K562 (cell line): ENCODE results near the gene LIMK1. TPM values are rescaled to one million over a fixed set of nuclear protein-coding genes. Genes with fewer than 3 reads are reported as not detected.

Source experiments
- ATAC-seq: fragments of 200-7000 bp; cut with Tn5 transposase; 3 replicates; pipeline ENCODE4 v1.9.1; 2020; ENCODE audit warnings: moderate library complexity
- BruUV-seq: library from RNA; stranded (reverse); fragments of 400-500 nt; replicated peaks from 2 replicates; lab custom pipeline; 2021; lab: Mats Ljungman, UMichigan
- CTCF ChIA-PET: fragments of 300-600 bp; formaldehyde crosslinking; extraction: SDS; loops from one replicate; lab custom pipeline; 2021; ENCODE audit warnings: low intra/inter-chr PET ratio; lab: Yijun Ruan, JAX
- POLR2A ChIA-PET: fragments of 300-600, 350-650 bp; sonication (Branson Sonifier 250); formaldehyde crosslinking; extraction: SDS; loops from one replicate; lab custom pipeline; 2021; ENCODE audit warnings: antibody characterized with exemption, inconsistent platforms; lab: Yijun Ruan, JAX
- DNase-seq, 4 experiments: peaks; one replicate each; pipeline versions ENCODE4 v3.0.0 to v3.0.0-alpha.2; 2011 to 2018; ENCODE audit warnings: low spot score in 3 of 4, mixed read lengths in 3 of 4; ENCODE audit errors: extremely low read depth in 1 of 4
- FAIRE-seq: peaks from 2 replicates; lab custom pipeline; 2011; peaks lifted over from hg19 to GRCh38; lab: Jason Lieb, UNC
- H2AFZ ChIP-seq: 2 replicates; pipeline ENCODE4 v1.6.0; 2011; ENCODE audit warnings: low read depth, low read length, control low read depth, inconsistent platforms
- H3K27ac ChIP-seq: fragments of 200-600 bp; 3 replicates; pipeline ENCODE4 v1.8.0; 2011; ENCODE audit warnings: low read depth, mild to moderate bottlenecking, control low read depth, inconsistent platforms, low read length, moderate library complexity, mixed read lengths; ENCODE audit errors: extremely low read depth
- H3K27me3 ChIP-seq, 2 experiments: fragments of 300-600 bp in 1 of 2; 2 replicates in 1 of 2; 3 replicates in 1 of 2; pipeline versions ENCODE4 v1.6.0 to v1.8.0; 2011; ENCODE audit warnings: inconsistent platforms in 2 of 2, low read length in 2 of 2, mild to moderate bottlenecking in 1 of 2, mixed read lengths in 1 of 2, moderate library complexity in 1 of 2; ENCODE audit not compliant: control insufficient read depth in 2 of 2, insufficient read depth in 2 of 2
- H3K36me3 ChIP-seq: fragments of 300-600 bp; 3 replicates; pipeline ENCODE4 v1.8.0; 2011; ENCODE audit warnings: mild to moderate bottlenecking, low read length, inconsistent platforms; ENCODE audit not compliant: control insufficient read depth, insufficient read depth
- H3K4me1 ChIP-seq, 2 experiments: fragments of 200-600 bp in 1 of 2; replicated peaks in 1 of 2; 2 replicates in 1 of 2; 3 replicates in 1 of 2; pipeline versions ENCODE4 v1.5.1 to v1.8.0; 2011; ENCODE audit warnings: inconsistent platforms in 2 of 2, low read length in 2 of 2, mild to moderate bottlenecking in 1 of 2, mixed read lengths in 1 of 2, moderate library complexity in 1 of 2; ENCODE audit not compliant: control insufficient read depth in 2 of 2, insufficient read depth in 2 of 2
- H3K4me2 ChIP-seq: 2 replicates; pipeline ENCODE4 v1.6.1; 2011; ENCODE audit warnings: low read length, control low read depth, inconsistent platforms, mixed read lengths; ENCODE audit not compliant: insufficient read depth
- H3K4me3 ChIP-seq: fragments of 200-600 bp; sonication (generic), shearing (Covaris generic); 2 replicates; pipeline ENCODE4 v1.5.1; 2016; ENCODE audit warnings: control low read depth, inconsistent platforms
- H3K79me2 ChIP-seq: fragments of 200-600 bp; 3 replicates; pipeline ENCODE4 v1.8.0; 2011; ENCODE audit warnings: low read length, inconsistent platforms; ENCODE audit not compliant: control insufficient read depth, insufficient read depth
- H3K9ac ChIP-seq, 2 experiments: 2 replicates each; pipeline versions ENCODE4 v1.6.0 to v1.6.1; 2011; ENCODE audit warnings: low read depth in 2 of 2, low read length in 2 of 2, control low read depth in 1 of 2, inconsistent platforms in 1 of 2, mild to moderate bottlenecking in 1 of 2, mixed read lengths in 1 of 2; ENCODE audit not compliant: insufficient read depth in 1 of 2
- H3K9me1 ChIP-seq: one replicate; pipeline ENCODE4 v1.6.0; 2011; ENCODE audit warnings: inconsistent platforms, mild to moderate bottlenecking, low read length, moderate library complexity; ENCODE audit not compliant: control insufficient read depth, insufficient read depth
- H3K9me3 ChIP-seq: replicated peaks from 2 replicates; pipeline ENCODE4 v1.5.1; 2011; ENCODE audit warnings: low read depth, low read length, inconsistent platforms; ENCODE audit not compliant: control insufficient read depth, insufficient read depth
- H4K20me1 ChIP-seq: replicated peaks from 2 replicates; pipeline ENCODE4 v1.6.1; 2011; ENCODE audit warnings: low read length, inconsistent platforms, mixed read lengths; ENCODE audit not compliant: control insufficient read depth, insufficient read depth
- BDP1 ChIP-seq: IDR thresholded peaks from 3 replicates; pipeline ENCODE4 v1.6.1; 2011; ENCODE audit not compliant: insufficient read length, insufficient read depth
- CC2D1A ChIP-seq: fragments of 450-650 bp; IDR thresholded peaks from 2 replicates; pipeline ENCODE4 v1.6.1; 2017; ENCODE audit warnings: mild to moderate bottlenecking
- CREM ChIP-seq: IDR thresholded peaks from 2 replicates; pipeline ENCODE4 v1.6.1; 2014; ENCODE audit warnings: antibody characterized with exemption, low read depth
- DACH1 ChIP-seq: fragments of 450-650 bp; IDR thresholded peaks from 2 replicates; pipeline ENCODE4 v1.6.1; 2018; ENCODE audit not compliant: partially characterized antibody
- FOS ChIP-seq: IDR thresholded peaks from 3 replicates; pipeline ENCODE4 v1.6.1; 2011; ENCODE audit not compliant: insufficient read length; ENCODE audit errors: extremely low read depth
- HDAC8 ChIP-seq: fragments of 450-650 bp; IDR thresholded peaks from 2 replicates; pipeline ENCODE4 v1.6.1; 2016; ENCODE audit warnings: mild to moderate bottlenecking, missing genetic modification characterization, moderate library complexity, missing compliant biosample characterization
- HMGN3 ChIP-seq: IDR thresholded peaks from 2 replicates; pipeline ENCODE4 v1.6.1; 2011; ENCODE audit warnings: borderline replicate concordance, low read depth, mild to moderate bottlenecking, mixed read lengths, low read length; ENCODE audit not compliant: insufficient read length; ENCODE audit errors: extremely low read depth
- JUN ChIP-seq, 2 experiments: sonication (generic) in 1 of 2; formaldehyde crosslinking in 1 of 2; IDR thresholded peaks; 2 replicates each; pipeline versions ENCODE4 v1.6.1 to v1.8.0; 2012 to 2022; ENCODE audit warnings: borderline replicate concordance in 2 of 2, mild to moderate bottlenecking in 2 of 2, improper control_type of control experiment in 1 of 2, low read depth in 1 of 2, low read length in 1 of 2, missing genetic modification reagents in 1 of 2
- JUND ChIP-seq, 2 experiments: IDR thresholded peaks; 2 replicates in 1 of 2; 3 replicates in 1 of 2; pipeline ENCODE4 v1.6.1; 2011; ENCODE audit warnings: borderline replicate concordance in 2 of 2, low read depth in 2 of 2, low read length in 2 of 2, improper control_type of control experiment in 1 of 2, missing biosample characterization in 1 of 2, missing genetic modification characterization in 1 of 2, missing genetic modification reagents in 1 of 2
- NFIC ChIP-seq: fragments of 450-650 bp; IDR thresholded peaks from 2 replicates; pipeline ENCODE4 v1.6.1; 2017; ENCODE audit warnings: mild to moderate bottlenecking, inconsistent platforms
- PRPF4 ChIP-seq: fragments of 200-400 bp; formaldehyde crosslinking; IDR thresholded peaks from one replicate; pipeline ENCODE4 v1.6.1; 2017; ENCODE audit warnings: low read length, low read depth, mild to moderate bottlenecking; ENCODE audit not compliant: insufficient read depth, poor library complexity, severe bottlenecking
- SMARCE1 ChIP-seq: fragments of 450-650 bp; IDR thresholded peaks from 2 replicates; pipeline ENCODE4 v1.7.1; 2016; ENCODE audit warnings: mild to moderate bottlenecking
- ZNF121 ChIP-seq: sonication (generic); formaldehyde crosslinking; conservative IDR thresholded peaks from 2 replicates; pipeline ENCODE4 v1.8.0; 2022; ENCODE audit warnings: missing genetic modification reagents
- ZNF707 ChIP-seq: fragments of 250-450 bp; sonication (Bioruptor Pico); conservative IDR thresholded peaks from 2 replicates; pipeline ENCODE4 v1.8.0; 2022; ENCODE audit warnings: inconsistent platforms, mild to moderate bottlenecking, moderate library complexity
- WGBS: fragments of 100-300 bp; shearing (Covaris generic); methylation state at CpG from one replicate; pipeline ENCODE4 v1.1.6; 2016; ENCODE audit warnings: low coverage, mixed read lengths; ENCODE audit not compliant: insufficient coverage; ENCODE audit errors: missing lambda C conversion rate; 5-methylcytosine and 5-hydroxymethylcytosine counted together
- in situ Hi-C: fragments of 300-500 bp; cut with MboI; formaldehyde crosslinking; loops from 4 replicates; pipeline ENCODE4 v1.15.0; 2018; ENCODE audit warnings: inconsistent platforms, mixed read lengths
- intact Hi-C: fragments of 100-400 bp; cut with micrococcal nuclease; formaldehyde crosslinking; loops from 2 replicates; pipeline ENCODE4 v1.14.2; 2022
- polyA plus RNA-seq, 8 experiments: library from polyadenylated mRNA; depleted of rRNA in 4 of 8; stranded (reverse) in 5 of 8; unstranded in 3 of 8; fragments of >200 nt; fragmentation: Nextera tagmentation in 2 of 8; fragmentation: Illumina TruSeq in 1 of 8; extraction: Ambion mirVana in 2 of 8; extraction: Trizol in 1 of 8; gene quantifications; 2 replicates each; pipeline versions ENCODE4 v1.2.1 to v1.2.3, GENCODE V29; 2011 to 2014; ENCODE audit warnings: inconsistent platforms in 1 of 8, missing spikeins in 1 of 8
- total RNA-seq, 7 experiments: library from RNA; depleted of rRNA in 6 of 7; stranded (reverse); fragments of >200 nt in 6 of 7; fragmentation: Illumina TruSeq in 2 of 7; extraction: Trizol in 2 of 7; gene quantifications; 2 replicates each; pipeline versions ENCODE4 v1.2.1 to v1.2.3, GENCODE V29; 2011 to 2021; ENCODE audit warnings: low replicate concordance in 1 of 7
- TF ChIP-seq, protein P1 (sequence below): sonication (generic); formaldehyde crosslinking; IDR thresholded peaks from 2 replicates; pipeline ENCODE4 v1.8.0; 2022; ENCODE audit warnings: mild to moderate bottlenecking, missing genetic modification reagents
- TF ChIP-seq, protein P2 (sequence below): fragments of 250-450 bp; sonication (Bioruptor Pico); IDR thresholded peaks from 2 replicates; pipeline ENCODE4 v1.4.0; 2020; ENCODE audit warnings: mild to moderate bottlenecking, moderate library complexity, borderline replicate concordance

LIMK1 gene
- total and polyA plus RNA-seq, 9 of the 15 experiments (the other 6 are each of a cell fraction or from before 2014, with no cell fraction given): 0.14 to 30.0 (median 15.9) TPM

DNA sequence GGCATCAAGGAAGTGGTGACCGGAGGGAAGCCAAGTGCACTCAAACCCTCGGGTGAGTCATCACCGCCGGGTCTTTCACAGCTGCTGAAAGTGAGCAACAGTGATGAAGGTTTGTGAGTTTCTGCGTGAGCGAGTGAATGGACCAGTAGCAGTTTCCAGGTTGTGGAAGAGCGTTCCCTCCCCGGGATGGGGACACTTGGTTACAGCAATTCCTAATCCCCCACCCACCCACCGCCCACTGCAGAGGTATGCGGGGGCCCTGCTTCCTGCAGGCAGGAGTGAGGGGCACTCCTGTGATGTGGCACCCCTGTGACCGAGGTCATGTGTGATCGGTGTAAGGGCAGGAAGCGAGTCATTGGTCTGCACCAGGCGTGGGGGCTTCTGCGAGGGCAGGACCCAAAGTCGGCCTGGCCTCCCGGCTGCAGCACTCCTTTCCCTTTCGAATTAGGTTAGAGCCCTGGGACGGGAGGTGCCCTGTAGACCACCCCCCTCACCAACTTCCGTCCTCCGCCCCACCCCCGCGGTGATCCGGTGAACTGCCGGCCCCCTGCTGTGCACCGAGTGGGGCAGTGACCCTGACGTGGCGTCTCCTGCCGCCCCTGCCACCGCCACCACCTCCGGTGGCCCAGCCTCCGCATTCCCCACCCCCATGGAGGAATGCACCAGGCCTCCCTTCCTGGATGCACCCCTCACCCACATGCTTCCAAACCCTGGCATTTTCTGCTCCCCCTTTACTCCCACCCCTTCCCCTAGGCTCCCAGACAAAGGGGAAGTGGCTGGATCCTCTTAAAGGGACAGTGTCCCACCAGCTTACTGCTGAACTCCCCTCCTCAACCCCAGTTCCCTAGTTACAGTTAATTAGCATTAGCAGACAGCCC lies 10.9 kb downstream of the LIMK1 start:
- Histone ChIP-seq H3K79me2 (0 out of 3 replicates have a peak, but pooled peaks cover 3% of the 10 kb centered on the region), H3K27ac (peak overlapping the region; percentile 45; the same call in 2 of the 3 replicates), H3K36me3 (peaks cover 39% of the 10 kb centered on the region; the same call in 2 of the 3 replicates), H3K9me3 (no peaks in the 10 kb centered on the region), H3K9me1 (no peaks in the 10 kb centered on the region), H3K9ac (peak overlapping the region in 1 of 2 experiments; percentile 76), H4K20me1 (peaks cover 13% of the 10 kb centered on the region; the same call in 1 of the 2 replicates), H3K27me3 (no peaks in the 10 kb centered on the region), H3K4me1 (peaks cover 15 to 35% of the 10 kb centered on the region in 2 experiments), H3K4me2 (peak overlapping the region; percentile 36; the same call in 1 of the 2 replicates), H2AFZ (peak overlapping the region; percentile 30; the same call in 1 of the 2 replicates), H3K4me3 (peak overlapping the region; percentile 12; the same call in 1 of the 2 replicates)
- CTCF ChIA-PET: no interaction called here
- POLR2A ChIA-PET: interaction anchor here (3.2 kb wide), 1 partner anchor 11 kb away, joined by 10 read pairs; the partner anchor contains the start of gene LIMK1
- peak; percentile 58 to 75 (median 68) for DNase-seq
- ATAC-seq: peak; percentile 57
- intact Hi-C loops: no loop called here
- peak; percentile 78 for FAIRE-seq
- in situ Hi-C loops: no loop called here
- WGBS: 45% methylated on average over 20 of the region's 32 CpGs
- BruUV-seq: no TSS peak
- TF ChIP-seq, protein P1, sequence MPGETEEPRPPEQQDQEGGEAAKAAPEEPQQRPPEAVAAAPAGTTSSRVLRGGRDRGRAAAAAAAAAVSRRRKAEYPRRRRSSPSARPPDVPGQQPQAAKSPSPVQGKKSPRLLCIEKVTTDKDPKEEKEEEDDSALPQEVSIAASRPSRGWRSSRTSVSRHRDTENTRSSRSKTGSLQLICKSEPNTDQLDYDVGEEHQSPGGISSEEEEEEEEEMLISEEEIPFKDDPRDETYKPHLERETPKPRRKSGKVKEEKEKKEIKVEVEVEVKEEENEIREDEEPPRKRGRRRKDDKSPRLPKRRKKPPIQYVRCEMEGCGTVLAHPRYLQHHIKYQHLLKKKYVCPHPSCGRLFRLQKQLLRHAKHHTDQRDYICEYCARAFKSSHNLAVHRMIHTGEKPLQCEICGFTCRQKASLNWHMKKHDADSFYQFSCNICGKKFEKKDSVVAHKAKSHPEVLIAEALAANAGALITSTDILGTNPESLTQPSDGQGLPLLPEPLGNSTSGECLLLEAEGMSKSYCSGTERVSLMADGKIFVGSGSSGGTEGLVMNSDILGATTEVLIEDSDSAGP (CRISPR knock-in tag): peak; percentile 91
- no peak for TF ChIP-seq CC2D1A
- peak; percentile 30 for TF ChIP-seq HMGN3
- TF ChIP-seq SMARCE1: peak; percentile 14; the same call in 1 of the 2 replicates
- peak; percentile 76 for TF ChIP-seq JUN (IDR thresholded peaks at IDR 0.05; ENCODE audit: borderline replicate concordance, low read depth, low read length)
- TF ChIP-seq JUN (CRISPR knock-in tag; IDR thresholded peaks at IDR 0.05; ENCODE audit: borderline replicate concordance): no peak
- peak; percentile 92 for TF ChIP-seq JUND (IDR thresholded peaks at IDR 0.05; ENCODE audit: borderline replicate concordance, low read depth, low read length)
- TF ChIP-seq JUND (tag; IDR thresholded peaks at IDR 0.05; ENCODE audit: borderline replicate concordance, low read depth, low read length): peak; percentile 79; the same call in 2 of the 3 replicates
- TF ChIP-seq CREM: peak; percentile 46; the same call in 1 of the 2 replicates
- no peak for TF ChIP-seq DACH1
- peak; percentile 13 for TF ChIP-seq FOS
- TF ChIP-seq BDP1: no peak
- TF ChIP-seq ZNF121: no peak
- TF ChIP-seq NFIC: no peak
- no peak for TF ChIP-seq HDAC8
- no peak for TF ChIP-seq PRPF4
- TF ChIP-seq, protein P2, sequence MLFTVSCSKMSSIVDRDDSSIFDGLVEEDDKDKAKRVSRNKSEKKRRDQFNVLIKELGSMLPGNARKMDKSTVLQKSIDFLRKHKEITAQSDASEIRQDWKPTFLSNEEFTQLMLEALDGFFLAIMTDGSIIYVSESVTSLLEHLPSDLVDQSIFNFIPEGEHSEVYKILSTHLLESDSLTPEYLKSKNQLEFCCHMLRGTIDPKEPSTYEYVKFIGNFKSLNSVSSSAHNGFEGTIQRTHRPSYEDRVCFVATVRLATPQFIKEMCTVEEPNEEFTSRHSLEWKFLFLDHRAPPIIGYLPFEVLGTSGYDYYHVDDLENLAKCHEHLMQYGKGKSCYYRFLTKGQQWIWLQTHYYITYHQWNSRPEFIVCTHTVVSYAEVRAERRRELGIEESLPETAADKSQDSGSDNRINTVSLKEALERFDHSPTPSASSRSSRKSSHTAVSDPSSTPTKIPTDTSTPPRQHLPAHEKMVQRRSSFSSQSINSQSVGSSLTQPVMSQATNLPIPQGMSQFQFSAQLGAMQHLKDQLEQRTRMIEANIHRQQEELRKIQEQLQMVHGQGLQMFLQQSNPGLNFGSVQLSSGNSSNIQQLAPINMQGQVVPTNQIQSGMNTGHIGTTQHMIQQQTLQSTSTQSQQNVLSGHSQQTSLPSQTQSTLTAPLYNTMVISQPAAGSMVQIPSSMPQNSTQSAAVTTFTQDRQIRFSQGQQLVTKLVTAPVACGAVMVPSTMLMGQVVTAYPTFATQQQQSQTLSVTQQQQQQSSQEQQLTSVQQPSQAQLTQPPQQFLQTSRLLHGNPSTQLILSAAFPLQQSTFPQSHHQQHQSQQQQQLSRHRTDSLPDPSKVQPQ (CRISPR knock-in tag): no peak
- no peak for TF ChIP-seq ZNF707 (CRISPR knock-in tag)
